Thyroid gland (tissue), 4 donors: ENCODE results near the gene SLC16A2. TPM values are rescaled to one million over a fixed set of nuclear protein-coding genes. Genes with fewer than 3 reads are reported as not detected.
A peak's percentile ranks its signal among the peaks of the same experiment; 100 is the strongest.

Experiments
- DNase-seq, 2 donors: peaks; one replicate each; pipeline ENCODE4 v3.0.0-alpha.2; 2019
- H3K27ac ChIP-seq, 3 donors: fragments of 200-600 bp; sonication (generic); 1 replicate in 2 of 3; 2 replicates in 1 of 3; pipeline ENCODE4 v1.5.1; 2016 to 2019; ENCODE audit warnings: mild to moderate bottlenecking in 1 of 3, moderate library complexity in 1 of 3
- H3K27me3 ChIP-seq: fragments of 200-600 bp; sonication (generic); one replicate; pipeline ENCODE4 v1.5.1; 2019
- H3K36me3 ChIP-seq, 2 donors: fragments of 200-600 bp; sonication (generic); one replicate each; pipeline ENCODE4 v1.5.1; 2016 to 2019
- H3K4me1 ChIP-seq, 2 donors: fragments of 200-600 bp; sonication (generic); one replicate each; pipeline ENCODE4 v1.5.1; 2017 to 2019
- H3K4me3 ChIP-seq, 3 donors: fragments of 200-600 bp; sonication (generic); replicated peaks in 1 of 3; 1 replicate in 2 of 3; 2 replicates in 1 of 3; pipeline ENCODE4 v1.5.1; 2016; ENCODE audit warnings: mild to moderate bottlenecking in 1 of 3
- H3K9me3 ChIP-seq: fragments of 200-600 bp; sonication (generic); one replicate; pipeline ENCODE4 v1.5.1; 2017
- POLR2A ChIP-seq, 2 donors: fragments of 450-650 bp; IDR thresholded peaks; one replicate each; pipeline ENCODE4 v1.6.1; 2017; ENCODE audit warnings: antibody characterized with exemption in 2 of 2, mild to moderate bottlenecking in 2 of 2, moderate library complexity in 1 of 2
- WGBS, 2 donors: methylation state at CpG; one replicate each; pipeline ENCODE4 v1.1.5; 2017; 5-methylcytosine and 5-hydroxymethylcytosine counted together
- intact Hi-C: fragments of 100-400 bp; cut with DNase I; formaldehyde crosslinking; loops from one replicate; pipeline ENCODE4 v1.15.1; 2023
- total RNA-seq, 4 donors: library from RNA; depleted of rRNA; stranded (reverse); fragments of >200 nt; gene quantifications; one replicate each; pipeline ENCODE4 v1.2.3, GENCODE V29; 2016
- TF ChIP-seq, protein P1 (sequence below), 6 experiments: fragments of 200-600 bp in 3 of 6; fragments of 450-650 bp in 3 of 6; sonication (generic) in 3 of 6; IDR thresholded peaks; one replicate each; pipeline ENCODE4 v1.5.1; 2016 to 2019; ENCODE audit warnings: antibody characterized with exemption in 6 of 6, mild to moderate bottlenecking in 2 of 6, inconsistent platforms in 1 of 6, moderate library complexity in 1 of 6

The SLC16A2 gene
- total RNA-seq, 4 donors from 2014 or later, result 10.1 to 24.0 (median 20.1) TPM

GRCh38 chrX:74500555-74500954 is 79.3 kb downstream of the SLC16A2 start:
- Histone ChIP-seq H3K36me3 (no peaks in the 10 kb centered on the region), H3K4me1 (peaks cover 4 to 11% of the 10 kb centered on the region in 2 donors), H3K27me3 (no peaks in the 10 kb centered on the region), H3K27ac (no peak overlapping the region), H3K9me3 (no peaks in the 10 kb centered on the region), H3K4me3 (no peak overlapping the region)
- no peak for DNase-seq
- intact Hi-C loops, result no loop called here
- WGBS, 2 donors, result 93 to 98% methylated on average over 4 of the region's 4 CpGs
- TF ChIP-seq, protein P1, sequence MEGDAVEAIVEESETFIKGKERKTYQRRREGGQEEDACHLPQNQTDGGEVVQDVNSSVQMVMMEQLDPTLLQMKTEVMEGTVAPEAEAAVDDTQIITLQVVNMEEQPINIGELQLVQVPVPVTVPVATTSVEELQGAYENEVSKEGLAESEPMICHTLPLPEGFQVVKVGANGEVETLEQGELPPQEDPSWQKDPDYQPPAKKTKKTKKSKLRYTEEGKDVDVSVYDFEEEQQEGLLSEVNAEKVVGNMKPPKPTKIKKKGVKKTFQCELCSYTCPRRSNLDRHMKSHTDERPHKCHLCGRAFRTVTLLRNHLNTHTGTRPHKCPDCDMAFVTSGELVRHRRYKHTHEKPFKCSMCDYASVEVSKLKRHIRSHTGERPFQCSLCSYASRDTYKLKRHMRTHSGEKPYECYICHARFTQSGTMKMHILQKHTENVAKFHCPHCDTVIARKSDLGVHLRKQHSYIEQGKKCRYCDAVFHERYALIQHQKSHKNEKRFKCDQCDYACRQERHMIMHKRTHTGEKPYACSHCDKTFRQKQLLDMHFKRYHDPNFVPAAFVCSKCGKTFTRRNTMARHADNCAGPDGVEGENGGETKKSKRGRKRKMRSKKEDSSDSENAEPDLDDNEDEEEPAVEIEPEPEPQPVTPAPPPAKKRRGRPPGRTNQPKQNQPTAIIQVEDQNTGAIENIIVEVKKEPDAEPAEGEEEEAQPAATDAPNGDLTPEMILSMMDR (IDR thresholded peaks at IDR 0.05), result no peak
- TF ChIP-seq POLR2A (IDR thresholded peaks at IDR 0.05), result no peak

DNA sequence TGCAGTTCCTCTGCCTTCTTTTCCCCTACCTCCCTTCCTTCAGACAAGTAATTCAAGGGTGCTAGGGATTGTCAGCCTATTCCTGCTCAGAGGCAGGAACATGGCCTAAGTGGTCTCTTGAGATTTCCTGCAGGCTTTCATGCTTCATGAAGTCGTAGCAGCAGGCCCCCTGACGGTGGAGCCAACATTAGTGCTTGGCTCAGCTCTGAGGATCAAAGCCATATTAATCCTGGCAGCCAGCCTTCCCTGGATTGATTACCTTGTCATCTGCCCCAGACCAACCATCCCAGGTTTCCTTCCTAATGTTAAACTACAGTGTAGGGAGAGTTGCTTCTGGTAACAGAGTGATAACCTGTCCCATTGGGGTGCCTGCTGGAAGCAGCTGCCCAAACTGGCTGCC is 84.1 kb downstream of the SLC16A2 start:
- 17 to 29% methylated on average over 1 to 2 of the region's 2 CpGs for WGBS, 2 donors
- DNase-seq, result peak; percentile 41 to 47
- Histone ChIP-seq H3K36me3 (no peaks in the 10 kb centered on the region), H3K4me1 (peaks cover 6 to 12% of the 10 kb centered on the region in 2 donors), H3K27me3 (no peaks in the 10 kb centered on the region), H3K27ac (peak overlapping the region in 1 of 3 donors; percentile 10), H3K4me3 (no peak overlapping the region), H3K9me3 (no peaks in the 10 kb centered on the region)
- TF ChIP-seq, protein P1 (IDR thresholded peaks at IDR 0.05), result no peak
- no peak for TF ChIP-seq POLR2A (IDR thresholded peaks at IDR 0.05)
- intact Hi-C loops, result no loop called here

- intact Hi-C loops, result no loop called here
- Histone ChIP-seq H3K27ac (no peak overlapping the region), H3K4me3 (no peak overlapping the region), H3K4me1 (peaks cover 8 to 12% of the 10 kb centered on the region in 2 donors), H3K27me3 (no peaks in the 10 kb centered on the region), H3K36me3 (no peaks in the 10 kb centered on the region), H3K9me3 (no peaks in the 10 kb centered on the region)
- TF ChIP-seq, protein P1 (IDR thresholded peaks at IDR 0.05), result no peak
- no peak for TF ChIP-seq POLR2A (IDR thresholded peaks at IDR 0.05)
- no peak for DNase-seq
- WGBS, 2 donors, result 83 to 89% methylated on average over 8 of the region's 8 CpGs
These were observed 85.2 kb downstream of the SLC16A2 start for GRCh38 chrX:74506317-74507115.

- 94 to 96% methylated on average over 4 of the region's 4 CpGs for whole genome bisulfite sequencing, 2 donors
- no peak overlapping the region for H3K27ac ChIP-seq
- TF ChIP-seq POLR2A (IDR thresholded peaks at IDR 0.05), result no peak
- TF ChIP-seq, protein P1 (IDR thresholded peaks at IDR 0.05), result no peak
These were observed 85.9 kb downstream of the SLC16A2 start for GRCh38 chrX:74507191-74507590.

GRCh38 chrX:74509989-74510388 is 88.7 kb downstream of the SLC16A2 start:
- no peak for TF ChIP-seq POLR2A (IDR thresholded peaks at IDR 0.05)
- TF ChIP-seq, protein P1 (IDR thresholded peaks at IDR 0.05), result no peak
- Histone ChIP-seq H3K36me3 (no peaks in the 10 kb centered on the region), H3K27me3 (no peaks in the 10 kb centered on the region), H3K4me1 (peaks cover 16 to 31% of the 10 kb centered on the region in 2 donors), H3K9me3 (no peaks in the 10 kb centered on the region), H3K4me3 (no peak overlapping the region), H3K27ac (no peak overlapping the region)
- intact Hi-C loops, result no loop called here
- no peak for DNase-seq

More at GRCh38 chrX:74507191-74507590, 85.9 kb downstream of the SLC16A2 start:
- DNase-seq, result no peak
- Histone ChIP-seq H3K9me3 (no peaks in the 10 kb centered on the region), H3K4me1 (peaks cover 8 to 14% of the 10 kb centered on the region in 2 donors), H3K4me3 (no peak overlapping the region), H3K36me3 (no peaks in the 10 kb centered on the region), H3K27me3 (no peaks in the 10 kb centered on the region)
- intact Hi-C loops, result no loop called here
